ENCODE results near the gene SAFB. TPM values are rescaled to one million over a fixed set of nuclear protein-coding genes. Genes with fewer than 3 reads are reported as not detected.

The SAFB gene
- total and polyA plus RNA-seq, 2 of the 13 experiments (the other 11 are each of a cell fraction or from before 2014, with no cell fraction given), result 21.0 to 28.4 TPM

- 0 out of 2 replicates have a peak, but pooled peaks have one; percentile 38 for TF ChIP-seq ZBTB4 (CRISPR knock-in tag; IDR thresholded peaks at IDR 0.05; ENCODE audit: borderline replicate concordance)
- no peak for TF ChIP-seq MTERF4 (CRISPR knock-in tag; IDR thresholded peaks at IDR 0.05)
- TF ChIP-seq PHB2 (IDR thresholded peaks at IDR 0.05; ENCODE audit: partially characterized antibody), result no peak
- 0 out of 2 replicates have a peak, but pooled peaks have one; percentile 21 for TF ChIP-seq ZNF263 (CRISPR knock-in tag; IDR thresholded peaks at IDR 0.05)
- TF ChIP-seq ZNF580 (CRISPR knock-in tag; IDR thresholded peaks at IDR 0.05; ENCODE audit: borderline replicate concordance, low read depth), result no peak
- TF ChIP-seq ZNF605 (CRISPR knock-in tag; IDR thresholded peaks at IDR 0.05), result no peak
- no peak for TF ChIP-seq TGIF2 (CRISPR knock-in tag; IDR thresholded peaks at IDR 0.05)
- TF ChIP-seq ZNF644 (CRISPR knock-in tag; IDR thresholded peaks at IDR 0.05; ENCODE audit: low read depth), result no peak
- TF ChIP-seq CHD2 (IDR thresholded peaks at IDR 0.05; ENCODE audit: low read depth, low read length), result no peak
- no peak; the same call in 1 of the 2 replicates for TF ChIP-seq SAP130 (CRISPR knock-in tag; IDR thresholded peaks at IDR 0.05; ENCODE audit: low read depth)
- peak; percentile 23; the same call in 1 of the 2 replicates for TF ChIP-seq TBX2 (CRISPR knock-in tag; IDR thresholded peaks at IDR 0.05; ENCODE audit: borderline replicate concordance)
- no peak for TF ChIP-seq ZNF740 (CRISPR knock-in tag; IDR thresholded peaks at IDR 0.05)
- no peak for TF ChIP-seq TBL1XR1 (IDR thresholded peaks at IDR 0.05; ENCODE audit: borderline replicate concordance, low read length, partially characterized antibody)
- no peak for TF ChIP-seq ZFYVE20 (CRISPR knock-in tag; IDR thresholded peaks at IDR 0.05; ENCODE audit: borderline replicate concordance, low read depth)
- TF ChIP-seq HOXA7 (CRISPR knock-in tag; IDR thresholded peaks at IDR 0.05), result no peak
- TF ChIP-seq ZNF180 (CRISPR knock-in tag; IDR thresholded peaks at IDR 0.05; ENCODE audit: borderline replicate concordance, low read depth), result no peak
- TF ChIP-seq POGK (CRISPR knock-in tag; conservative IDR thresholded peaks at IDR 0.05), result no peak
- no peak for TF ChIP-seq ELF1 (CRISPR knock-in tag; IDR thresholded peaks at IDR 0.05)
- peak; percentile 49; the same call in 1 of the 2 replicates for TF ChIP-seq MEF2D (CRISPR knock-in tag; IDR thresholded peaks at IDR 0.05)
- no peak for TF ChIP-seq KDM4B (CRISPR knock-in tag; IDR thresholded peaks at IDR 0.05)
- TF ChIP-seq MBD4 (IDR thresholded peaks at IDR 0.05; ENCODE audit: borderline replicate concordance, low read length), result no peak
- TF ChIP-seq E2F2 (CRISPR knock-in tag; IDR thresholded peaks at IDR 0.05; ENCODE audit: borderline replicate concordance), result no peak
Observed at GRCh38 chr19:5578097-5578846, 44.6 kb upstream of the SAFB start (continued).
